Keratinocyte (primary cell): Measurements from ENCODE around the gene KRTAP4-11. TPM values are rescaled to one million over a fixed set of nuclear protein-coding genes. Genes with fewer than 3 reads are reported as not detected.

Experiments
- DNase-seq: peaks from one replicate; pipeline ENCODE4 v3.0.0-alpha.2; 2011; ENCODE audit warnings: low read depth, missing footprints, low spot score
- FAIRE-seq: peaks from 2 replicates; lab custom pipeline; 2011; peaks lifted over from hg19 to GRCh38; lab: Jason Lieb, UNC
- H2AFZ ChIP-seq: 2 replicates; pipeline ENCODE4 v1.6.0; 2012; ENCODE audit warnings: low read length, control low read depth, inconsistent platforms; ENCODE audit not compliant: control insufficient read depth
- H3K27ac ChIP-seq: 2 replicates; pipeline ENCODE4 v1.5.1; 2011; ENCODE audit warnings: low read length; ENCODE audit not compliant: control insufficient read depth, insufficient read depth
- H3K27me3 ChIP-seq: 3 replicates; pipeline ENCODE4 v1.6.0; 2011; ENCODE audit warnings: low read length; ENCODE audit not compliant: control insufficient read depth, insufficient read depth; ENCODE audit errors: extremely low read depth
- H3K36me3 ChIP-seq, 2 experiments: 2 replicates in 1 of 2; 3 replicates in 1 of 2; pipeline ENCODE4 v1.5.1; 2011; ENCODE audit warnings: low read length in 2 of 2, mild to moderate bottlenecking in 1 of 2; ENCODE audit not compliant: control insufficient read depth in 2 of 2, insufficient read depth in 2 of 2; ENCODE audit errors: extremely low read depth in 1 of 2
- H3K4me1 ChIP-seq: 3 replicates; pipeline ENCODE4 v1.5.1; 2011; ENCODE audit warnings: low read length; ENCODE audit not compliant: control insufficient read depth, insufficient read depth; ENCODE audit errors: extremely low read depth
- H3K4me2 ChIP-seq: 3 replicates; pipeline ENCODE4 v1.6.0; 2011; ENCODE audit warnings: low read depth, low read length; ENCODE audit not compliant: control insufficient read depth, insufficient read depth; ENCODE audit errors: extremely low read depth
- H3K4me3 ChIP-seq, 3 experiments: fragments of 200-600 bp in 1 of 3; sonication (generic) in 1 of 3; 2 replicates in 2 of 3; 3 replicates in 1 of 3; pipeline ENCODE4 v1.5.1; 2011 to 2016; ENCODE audit warnings: low read length in 3 of 3, mild to moderate bottlenecking in 3 of 3, control low read depth in 2 of 3, inconsistent platforms in 1 of 3, low read depth in 1 of 3, mixed read lengths in 1 of 3, mixed run types in 1 of 3, moderate library complexity in 1 of 3; ENCODE audit not compliant: control insufficient read depth in 2 of 3, insufficient read depth in 2 of 3; ENCODE audit errors: extremely low read depth in 1 of 3
- H3K79me2 ChIP-seq: 2 replicates; pipeline ENCODE4 v1.6.0; 2012; ENCODE audit warnings: low read length; ENCODE audit not compliant: control insufficient read depth, insufficient read depth
- H3K9ac ChIP-seq: 3 replicates; pipeline ENCODE4 v1.6.0; 2011; ENCODE audit warnings: low read length; ENCODE audit not compliant: control insufficient read depth, insufficient read depth; ENCODE audit errors: extremely low read depth
- H3K9me1 ChIP-seq: 3 replicates; pipeline ENCODE4 v1.6.0; 2011; ENCODE audit warnings: low read length; ENCODE audit not compliant: control insufficient read depth, insufficient read depth; ENCODE audit errors: extremely low read depth
- H3K9me3 ChIP-seq: 2 replicates; pipeline ENCODE4 v1.5.1; 2012; ENCODE audit warnings: low read depth, low read length; ENCODE audit not compliant: control insufficient read depth
- H4K20me1 ChIP-seq: 3 replicates; pipeline ENCODE4 v1.6.0; 2011; ENCODE audit warnings: low read length; ENCODE audit not compliant: control insufficient read depth, insufficient read depth; ENCODE audit errors: extremely low read depth
- EZH2 ChIP-seq: IDR thresholded peaks from one replicate; pipeline ENCODE4 v1.6.1; 2012; ENCODE audit warnings: inconsistent platforms, mild to moderate bottlenecking, low read length, moderate library complexity
- dilution Hi-C: fragments of 300-500 bp; cut with MboI; formaldehyde crosslinking; loops from one replicate; pipeline ENCODE4 v1.7.0; 2020; ENCODE audit warnings: low sequenced_read_pairs; ENCODE audit not compliant: extremely low pct_ligation_motif_present
- polyA plus RNA-seq, 5 experiments: library from polyadenylated mRNA; depleted of rRNA in 3 of 5; stranded (reverse) in 3 of 5; stranded (forward) in 1 of 5; unstranded in 1 of 5; fragments of >200 nt; gene quantifications; 1 replicate in 1 of 5; 2 replicates in 3 of 5; 3 replicates in 1 of 5; pipeline versions ENCODE4 v1.2.1 to v1.2.3, GENCODE V29; 2011 to 2012; ENCODE audit warnings: missing spikeins in 2 of 5, low read depth in 1 of 5, low replicate concordance in 1 of 5
- TF ChIP-seq, protein P1 (sequence below), 3 experiments: IDR thresholded peaks in 1 of 3; conservative IDR thresholded peaks in 1 of 3; optimal IDR thresholded peaks in 1 of 3; 2 replicates in 2 of 3; 3 replicates in 1 of 3; pipeline versions ENCODE3 to v1.5.1; 2011; ENCODE audit warnings: low read length in 3 of 3, mild to moderate bottlenecking in 3 of 3, moderate library complexity in 2 of 3, control low read depth in 1 of 3, inconsistent platforms in 1 of 3; ENCODE audit not compliant: insufficient read depth in 2 of 3; ENCODE audit errors: extremely low read depth in 1 of 3

The KRTAP4-11 gene
- polyA plus RNA-seq, 1 donor (not counting 4 experiments of a cell fraction or from before 2014, with no cell fraction given): not detected

DNA sequence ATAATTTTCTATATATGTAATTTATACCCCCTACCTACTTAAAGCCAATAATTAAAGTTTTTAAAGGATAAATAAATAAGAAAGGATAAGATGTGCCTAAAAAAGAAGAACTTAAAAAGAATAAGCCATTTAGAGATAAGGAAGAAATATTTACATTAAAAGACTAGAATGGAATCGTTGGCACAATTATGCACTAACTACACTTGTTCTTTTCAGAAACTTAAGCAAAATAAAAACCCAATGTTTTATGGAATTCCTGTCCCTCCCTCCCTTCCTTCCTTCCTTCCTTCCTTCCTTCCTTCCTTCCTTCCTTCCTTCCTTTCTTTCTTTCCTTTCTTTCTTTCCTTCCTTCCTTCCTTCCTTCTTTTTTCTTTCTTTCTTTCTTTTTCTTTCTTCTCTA is 26.7 kb upstream of the KRTAP4-11 start:
- DNase-seq: no peak
- no peak for TF ChIP-seq EZH2
- TF ChIP-seq, protein P1, sequence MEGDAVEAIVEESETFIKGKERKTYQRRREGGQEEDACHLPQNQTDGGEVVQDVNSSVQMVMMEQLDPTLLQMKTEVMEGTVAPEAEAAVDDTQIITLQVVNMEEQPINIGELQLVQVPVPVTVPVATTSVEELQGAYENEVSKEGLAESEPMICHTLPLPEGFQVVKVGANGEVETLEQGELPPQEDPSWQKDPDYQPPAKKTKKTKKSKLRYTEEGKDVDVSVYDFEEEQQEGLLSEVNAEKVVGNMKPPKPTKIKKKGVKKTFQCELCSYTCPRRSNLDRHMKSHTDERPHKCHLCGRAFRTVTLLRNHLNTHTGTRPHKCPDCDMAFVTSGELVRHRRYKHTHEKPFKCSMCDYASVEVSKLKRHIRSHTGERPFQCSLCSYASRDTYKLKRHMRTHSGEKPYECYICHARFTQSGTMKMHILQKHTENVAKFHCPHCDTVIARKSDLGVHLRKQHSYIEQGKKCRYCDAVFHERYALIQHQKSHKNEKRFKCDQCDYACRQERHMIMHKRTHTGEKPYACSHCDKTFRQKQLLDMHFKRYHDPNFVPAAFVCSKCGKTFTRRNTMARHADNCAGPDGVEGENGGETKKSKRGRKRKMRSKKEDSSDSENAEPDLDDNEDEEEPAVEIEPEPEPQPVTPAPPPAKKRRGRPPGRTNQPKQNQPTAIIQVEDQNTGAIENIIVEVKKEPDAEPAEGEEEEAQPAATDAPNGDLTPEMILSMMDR (optimal IDR thresholded peaks at IDR 0.05 in 1 of 3, IDR thresholded peaks at IDR 0.05 in 1 of 3, conservative IDR thresholded peaks at IDR 0.05 in 1 of 3; ENCODE audit: extremely low read depth in 1 of 3, insufficient read depth in 2 of 3, low read length in 3 of 3): no peak
- Histone ChIP-seq H3K9ac (no peak overlapping the region), H3K79me2 (no peaks in the 10 kb centered on the region), H3K27me3 (no peaks in the 10 kb centered on the region), H4K20me1 (no peaks in the 10 kb centered on the region), H3K9me1 (no peaks in the 10 kb centered on the region), H3K36me3 (no peaks in the 10 kb centered on the region), H3K9me3 (peaks cover 8% of the 10 kb centered on the region), H3K4me1 (peaks cover 8% of the 10 kb centered on the region), H3K4me2 (no peak overlapping the region), H2AFZ (no peak overlapping the region), H3K4me3 (no peak overlapping the region), H3K27ac (no peak overlapping the region)
- dilution Hi-C loops: no loop called here
- FAIRE-seq: no peak

- dilution Hi-C loops: no loop called here
- Histone ChIP-seq H2AFZ (no peak overlapping the region), H3K27ac (peak overlapping the region; percentile 59), H3K4me2 (no peak overlapping the region), H3K36me3 (no peaks in the 10 kb centered on the region), H3K27me3 (no peaks in the 10 kb centered on the region), H3K9ac (no peak overlapping the region), H3K9me3 (peaks cover 8% of the 10 kb centered on the region), H3K9me1 (no peaks in the 10 kb centered on the region), H4K20me1 (no peaks in the 10 kb centered on the region), H3K4me1 (peaks cover 8% of the 10 kb centered on the region), H3K79me2 (no peaks in the 10 kb centered on the region), H3K4me3 (no peak overlapping the region)
- FAIRE-seq (no peak), DNase-seq (no peak)
- no peak for TF ChIP-seq EZH2
- TF ChIP-seq, protein P1 (optimal IDR thresholded peaks at IDR 0.05 in 1 of 3, IDR thresholded peaks at IDR 0.05 in 1 of 3, conservative IDR thresholded peaks at IDR 0.05 in 1 of 3; ENCODE audit: extremely low read depth in 1 of 3, insufficient read depth in 2 of 3, low read length in 3 of 3): no peak
Observed at GRCh38 chr17:41141361-41141760, 23.2 kb upstream of the KRTAP4-11 start.
